ENCODE measurements around the gene DCDC2. TPM values are rescaled to one million over a fixed set of nuclear protein-coding genes. Genes with fewer than 3 reads are reported as not detected.
"Not testable (repeated sequence)": the region's sequence is repeated elsewhere in the genome, so short reads cannot be mapped to it uniquely, and the experiment has no call there.

The DCDC2 gene
- total and polyA plus RNA-seq, 3 experiments from 2014 or later, result not detected

DNA sequence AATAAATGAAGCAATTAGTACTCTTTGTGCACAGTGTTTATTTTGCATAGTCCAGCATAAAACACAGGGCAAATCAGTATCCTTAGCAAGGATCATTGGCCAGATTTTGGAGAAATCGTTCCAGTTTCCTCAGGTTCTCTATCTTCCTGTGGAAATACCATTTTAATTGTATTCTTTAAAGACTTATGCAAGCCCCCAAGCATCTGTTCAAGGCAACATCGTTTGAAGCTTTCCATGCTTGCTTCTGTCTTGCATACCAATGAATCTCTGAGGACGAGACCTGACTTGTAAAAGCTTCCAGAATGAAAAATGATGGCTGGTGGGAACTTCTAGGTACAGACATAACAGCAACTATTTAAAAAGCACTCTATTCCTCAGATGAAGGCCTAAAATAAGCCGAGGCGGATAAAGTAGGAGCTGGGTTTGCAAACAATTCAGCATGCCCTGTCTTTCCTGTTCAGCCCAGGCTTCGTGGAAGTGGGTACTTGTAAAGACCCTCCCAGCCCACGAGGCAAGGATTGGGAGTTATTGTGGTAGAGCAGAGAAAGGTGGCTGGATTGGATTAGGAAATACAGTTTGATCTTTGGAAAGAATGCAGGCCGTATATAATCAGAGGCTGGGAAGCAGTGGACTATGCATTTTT lies 210.2 kb downstream of the DCDC2 start:
- Mint-ChIP-seq H3K27ac (no peak overlapping the region), H3K4me1 (no peaks in the 10 kb centered on the region), H3K9me3 (peaks cover 0 to 5% (median 2%) of the 10 kb centered on the region in 5 donors), H3K36me3 (no peaks in the 10 kb centered on the region), H3K4me3 (no peak overlapping the region), H3K27me3 (peaks cover 6 to 9% of the 10 kb centered on the region in 2 donors)
- ChIA-PET POLR2A (no interaction called here), CTCF (no interaction called here)
- no peak for DNase-seq
- Histone ChIP-seq H3K36me3 (ENCODE audit: insufficient read depth, low read length) (no peaks in the 10 kb centered on the region), H3K27ac (ENCODE audit: low read depth, low read length) (no peak overlapping the region), H3K4me1 (ENCODE audit: insufficient read depth, low read length) (no peaks in the 10 kb centered on the region), H3K27me3 (ENCODE audit: insufficient read depth, low read length, poor library complexity, severe bottlenecking) (no peaks in the 10 kb centered on the region), H3K4me3 (ENCODE audit: low read length) (no peak overlapping the region), H3K9me3 (ENCODE audit: low read length) (no peaks in the 10 kb centered on the region)

DNA sequence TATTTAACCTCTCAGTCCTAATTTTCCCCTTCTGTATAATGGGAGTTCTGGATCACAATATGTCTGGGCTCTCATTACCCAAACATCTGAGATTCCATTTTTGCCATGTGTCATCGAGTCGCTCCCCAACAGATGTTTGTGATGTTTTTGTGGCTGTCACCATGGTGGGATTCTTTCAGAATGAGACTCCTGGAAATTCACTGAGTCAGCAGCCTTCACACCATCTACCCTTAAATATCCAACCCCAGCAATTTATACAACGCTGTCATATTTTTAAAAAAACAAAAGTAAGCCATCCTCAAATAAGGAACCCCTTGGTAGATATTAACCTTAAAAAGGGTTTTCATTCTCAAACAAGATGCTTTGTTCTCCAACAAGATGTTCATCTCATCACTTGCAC lies 211.0 kb downstream of the DCDC2 start:
- Mint-ChIP-seq H3K36me3 (no peaks in the 10 kb centered on the region), H3K27ac (no peak overlapping the region), H3K4me3 (no peak overlapping the region), H3K4me1 (no peaks in the 10 kb centered on the region), H3K27me3 (peaks cover 6 to 9% of the 10 kb centered on the region in 2 donors), H3K9me3 (peaks cover 0 to 5% (median 2%) of the 10 kb centered on the region in 5 donors)
- no peaks in the 10 kb centered on the region for H3K9me3 ChIP-seq (ENCODE audit: low read length)
- H3K4me1 ChIP-seq (ENCODE audit: insufficient read depth, low read length), result no peaks in the 10 kb centered on the region
- no peaks in the 10 kb centered on the region for H3K27me3 ChIP-seq (ENCODE audit: insufficient read depth, low read length, poor library complexity, severe bottlenecking)
- H3K27ac ChIP-seq (ENCODE audit: low read depth, low read length), result no peak overlapping the region
- POLR2A ChIA-PET, result no interaction called here
- DNase-seq, result no peak
- H3K36me3 ChIP-seq (ENCODE audit: insufficient read depth, low read length), result no peaks in the 10 kb centered on the region
- no peak overlapping the region for H3K4me3 ChIP-seq (ENCODE audit: low read length)
- CTCF ChIA-PET, result no interaction called here

GRCh38 chr6:24145690-24146131 lies 212.1 kb downstream of the DCDC2 start:
- H3K4me1 Mint-ChIP-seq, result no peaks in the 10 kb centered on the region
- DNase-seq, result no peak
- no peak overlapping the region for H3K27ac ChIP-seq (ENCODE audit: low read depth, low read length)
- H3K36me3 Mint-ChIP-seq, result no peaks in the 10 kb centered on the region
- no peaks in the 10 kb centered on the region for H3K9me3 ChIP-seq (ENCODE audit: low read length)
- no peaks in the 10 kb centered on the region for H3K4me1 ChIP-seq (ENCODE audit: insufficient read depth, low read length)
- POLR2A ChIA-PET, result no interaction called here
- no peaks in the 10 kb centered on the region for H3K27me3 ChIP-seq (ENCODE audit: insufficient read depth, low read length, poor library complexity, severe bottlenecking)
- peaks cover 0 to 7% (median 2%) of the 10 kb centered on the region in 5 donors for H3K9me3 Mint-ChIP-seq
- no peaks in the 10 kb centered on the region for H3K36me3 ChIP-seq (ENCODE audit: insufficient read depth, low read length)
- peaks cover 4 to 9% of the 10 kb centered on the region in 2 donors for H3K27me3 Mint-ChIP-seq
- CTCF ChIA-PET, result no interaction called here
- no peak overlapping the region for H3K4me3 ChIP-seq (ENCODE audit: low read length)
- no peak overlapping the region for H3K4me3 Mint-ChIP-seq
- no peak overlapping the region for H3K27ac Mint-ChIP-seq

DNA sequence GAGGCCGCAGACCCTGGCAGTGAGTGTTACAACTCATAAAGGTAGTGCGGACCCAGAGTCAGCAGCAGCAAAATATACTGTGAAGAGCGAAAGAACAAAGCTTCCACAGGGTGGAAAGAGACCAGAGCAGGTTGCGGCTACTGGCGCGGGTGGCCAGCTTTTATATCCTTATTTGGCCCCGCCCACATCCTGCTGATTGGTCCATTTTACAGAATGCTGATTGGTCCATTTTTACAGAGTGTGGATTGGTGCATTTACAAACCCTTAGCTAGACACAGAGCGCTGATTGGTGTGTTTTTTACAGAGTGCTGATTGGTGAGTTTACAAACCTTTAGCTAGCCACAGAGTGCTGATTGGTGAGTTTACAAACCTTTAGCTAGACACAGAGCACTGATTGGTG lies 215.1 kb downstream of the DCDC2 start:
- H3K27me3 ChIP-seq (ENCODE audit: insufficient read depth, low read length, poor library complexity, severe bottlenecking); H3K4me1 ChIP-seq (ENCODE audit: insufficient read depth, low read length); DNase-seq; CTCF ChIA-PET; H3K4me1 Mint-ChIP-seq; H3K9me3 ChIP-seq (ENCODE audit: low read length); H3K9me3 Mint-ChIP-seq; H3K36me3 ChIP-seq (ENCODE audit: insufficient read depth, low read length); H3K4me3 ChIP-seq (ENCODE audit: low read length); H3K27ac ChIP-seq (ENCODE audit: low read depth, low read length); H3K4me3 Mint-ChIP-seq; H3K36me3 Mint-ChIP-seq; H3K27ac Mint-ChIP-seq; H3K27me3 Mint-ChIP-seq; POLR2A ChIA-PET: not testable (repeated sequence)

DNA sequence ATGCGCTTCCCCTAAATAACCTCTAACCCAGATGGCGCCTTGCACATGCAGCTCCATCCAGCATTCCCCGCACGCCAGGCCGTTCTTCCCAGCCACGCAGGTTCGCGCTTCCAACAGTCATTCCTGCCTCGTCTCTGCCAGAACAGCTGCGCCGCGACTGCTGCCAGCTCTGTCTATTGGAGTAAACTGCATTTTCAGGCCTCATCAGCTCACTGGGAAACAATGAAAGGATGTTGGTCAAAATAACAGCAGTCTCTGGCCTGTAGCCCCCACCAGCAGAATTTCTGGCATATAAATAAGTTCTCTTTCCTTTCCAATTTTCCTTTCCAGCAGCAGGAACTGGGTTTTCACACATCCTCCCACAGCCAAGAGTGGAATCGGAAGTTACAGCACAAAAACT lies 217.3 kb downstream of the DCDC2 start:
- ChIA-PET CTCF (no interaction called here), POLR2A (no interaction called here)
- no peaks in the 10 kb centered on the region for H3K27me3 ChIP-seq (ENCODE audit: insufficient read depth, low read length, poor library complexity, severe bottlenecking)
- Mint-ChIP-seq H3K27ac (no peak overlapping the region), H3K4me1 (no peaks in the 10 kb centered on the region), H3K36me3 (no peaks in the 10 kb centered on the region), H3K9me3 (peaks cover 0 to 4% (median 0%) of the 10 kb centered on the region in 5 donors), H3K27me3 (no peaks in the 10 kb centered on the region), H3K4me3 (no peak overlapping the region)
- H3K4me1 ChIP-seq (ENCODE audit: insufficient read depth, low read length), result no peaks in the 10 kb centered on the region
- DNase-seq, result no peak
- no peaks in the 10 kb centered on the region for H3K9me3 ChIP-seq (ENCODE audit: low read length)
- no peak overlapping the region for H3K4me3 ChIP-seq (ENCODE audit: low read length)
- no peak overlapping the region for H3K27ac ChIP-seq (ENCODE audit: low read depth, low read length)
- no peaks in the 10 kb centered on the region for H3K36me3 ChIP-seq (ENCODE audit: insufficient read depth, low read length)

- Histone ChIP-seq H3K27me3 (ENCODE audit: insufficient read depth, low read length, poor library complexity, severe bottlenecking) (no peaks in the 10 kb centered on the region), H3K4me3 (ENCODE audit: low read length) (no peak overlapping the region), H3K9me3 (ENCODE audit: low read length) (no peaks in the 10 kb centered on the region), H3K27ac (ENCODE audit: low read depth, low read length) (no peak overlapping the region), H3K36me3 (ENCODE audit: insufficient read depth, low read length) (no peaks in the 10 kb centered on the region), H3K4me1 (ENCODE audit: insufficient read depth, low read length) (no peaks in the 10 kb centered on the region)
- Mint-ChIP-seq H3K9me3 (peaks cover 0 to 4% (median 0%) of the 10 kb centered on the region in 5 donors), H3K36me3 (no peaks in the 10 kb centered on the region), H3K27ac (no peak overlapping the region), H3K4me3 (no peak overlapping the region), H3K27me3 (peaks cover 0 to 1% of the 10 kb centered on the region in 2 donors), H3K4me1 (no peaks in the 10 kb centered on the region)
- DNase-seq, result no peak
- ChIA-PET CTCF (no interaction called here), POLR2A (no interaction called here)
Measured at GRCh38 chr6:24139639-24140038, 218.2 kb downstream of the DCDC2 start.

DNA sequence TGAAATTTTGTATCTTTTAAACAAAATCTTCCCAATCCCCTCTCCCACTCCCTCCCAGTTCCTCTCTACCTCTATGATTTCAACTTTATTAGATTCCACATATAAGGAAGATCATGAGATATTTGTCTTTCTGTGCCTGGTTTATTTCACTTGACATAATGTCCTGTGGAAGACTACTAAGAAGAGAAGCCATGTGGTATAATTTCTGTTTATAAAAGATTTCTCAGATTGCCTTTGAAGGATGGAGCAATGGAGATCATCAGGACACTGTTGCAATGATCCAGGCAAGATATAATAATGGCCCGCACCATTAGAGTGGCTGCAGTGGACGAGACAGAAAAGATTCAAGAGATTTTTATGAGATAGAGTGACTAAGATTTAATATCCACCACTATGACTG lies 218.8 kb downstream of the DCDC2 start:
- H3K36me3 ChIP-seq (ENCODE audit: insufficient read depth, low read length), result no peaks in the 10 kb centered on the region
- CTCF ChIA-PET, result no interaction called here
- POLR2A ChIA-PET, result no interaction called here
- Mint-ChIP-seq H3K36me3 (no peaks in the 10 kb centered on the region), H3K4me3 (no peak overlapping the region), H3K4me1 (no peaks in the 10 kb centered on the region), H3K9me3 (peaks cover 0 to 4% (median 0%) of the 10 kb centered on the region in 5 donors), H3K27ac (no peak overlapping the region), H3K27me3 (peaks cover 0 to 3% of the 10 kb centered on the region in 2 donors)
- H3K27ac ChIP-seq (ENCODE audit: low read depth, low read length), result no peak overlapping the region
- H3K27me3 ChIP-seq (ENCODE audit: insufficient read depth, low read length, poor library complexity, severe bottlenecking), result no peaks in the 10 kb centered on the region
- no peaks in the 10 kb centered on the region for H3K9me3 ChIP-seq (ENCODE audit: low read length)
- H3K4me3 ChIP-seq (ENCODE audit: low read length), result no peak overlapping the region
- no peaks in the 10 kb centered on the region for H3K4me1 ChIP-seq (ENCODE audit: insufficient read depth, low read length)
- no peak for DNase-seq

DNA sequence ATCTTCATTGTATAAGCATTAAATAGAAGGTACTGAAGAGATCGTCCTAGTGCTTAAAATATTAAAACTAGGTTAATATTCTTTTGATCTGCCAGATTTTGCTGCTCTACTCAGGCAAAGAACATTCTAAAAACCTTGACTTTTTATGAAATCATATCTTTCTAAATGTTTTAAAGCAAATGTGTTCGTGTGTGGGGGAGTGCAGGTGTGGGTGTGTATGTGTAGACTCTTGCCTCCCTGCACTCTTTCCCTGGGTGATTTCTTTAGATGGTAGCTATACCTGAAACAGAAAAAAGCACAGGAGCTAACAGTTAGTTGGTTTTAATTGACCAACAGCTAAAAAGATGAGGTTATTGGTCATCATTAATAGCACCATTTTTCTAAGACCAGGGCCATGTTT lies 226.1 kb downstream of the DCDC2 start:
- H3K27me3 ChIP-seq (ENCODE audit: insufficient read depth, low read length, poor library complexity, severe bottlenecking), result no peaks in the 10 kb centered on the region
- ChIA-PET CTCF (no interaction called here), POLR2A (no interaction called here)
- H3K4me3 ChIP-seq (ENCODE audit: low read length), result no peak overlapping the region
- Mint-ChIP-seq H3K4me1 (no peaks in the 10 kb centered on the region), H3K9me3 (peaks cover 0 to 4% (median 0%) of the 10 kb centered on the region in 5 donors), H3K4me3 (no peak overlapping the region), H3K27ac (no peak overlapping the region), H3K27me3 (peaks cover 4 to 12% of the 10 kb centered on the region in 2 donors), H3K36me3 (no peaks in the 10 kb centered on the region)
- H3K36me3 ChIP-seq (ENCODE audit: insufficient read depth, low read length), result no peaks in the 10 kb centered on the region
- DNase-seq, result no peak
- H3K9me3 ChIP-seq (ENCODE audit: low read length), result no peaks in the 10 kb centered on the region
- H3K4me1 ChIP-seq (ENCODE audit: insufficient read depth, low read length), result no peaks in the 10 kb centered on the region
- no peak overlapping the region for H3K27ac ChIP-seq (ENCODE audit: low read depth, low read length)

DNA sequence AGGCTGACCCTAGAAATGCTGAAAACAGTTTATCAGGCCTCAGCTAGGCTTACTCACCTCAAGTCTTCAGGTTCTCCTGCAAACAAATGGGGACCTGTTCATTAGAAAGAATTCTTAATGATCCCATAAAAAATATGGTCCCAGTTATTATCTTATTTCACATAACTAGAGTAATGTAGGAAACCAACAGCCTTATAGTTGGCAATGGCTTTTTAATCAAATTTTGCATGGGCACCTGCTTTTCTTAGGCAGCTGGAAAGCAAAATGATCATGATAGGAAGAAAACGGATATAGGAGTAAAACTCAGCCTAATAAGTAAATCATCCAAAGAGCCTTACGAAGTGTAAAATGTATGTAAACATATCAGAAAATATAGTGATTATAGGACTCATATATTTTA lies 230.5 kb downstream of the DCDC2 start:
- Mint-ChIP-seq H3K36me3 (no peaks in the 10 kb centered on the region), H3K4me3 (no peak overlapping the region), H3K4me1 (peaks cover 2 to 3% (median 2%) of the 10 kb centered on the region in 3 donors), H3K27ac (no peak overlapping the region), H3K27me3 (peaks cover 14 to 27% of the 10 kb centered on the region in 2 donors), H3K9me3 (peaks cover 0 to 5% (median 2%) of the 10 kb centered on the region in 5 donors)
- no peak overlapping the region for H3K4me3 ChIP-seq (ENCODE audit: low read length)
- H3K4me1 ChIP-seq (ENCODE audit: insufficient read depth, low read length), result no peaks in the 10 kb centered on the region
- H3K9me3 ChIP-seq (ENCODE audit: low read length), result no peaks in the 10 kb centered on the region
- H3K27ac ChIP-seq (ENCODE audit: low read depth, low read length), result no peak overlapping the region
- no peak for DNase-seq
- CTCF ChIA-PET, result no interaction called here
- H3K27me3 ChIP-seq (ENCODE audit: insufficient read depth, low read length, poor library complexity, severe bottlenecking), result no peaks in the 10 kb centered on the region
- POLR2A ChIA-PET, result no interaction called here
- H3K36me3 ChIP-seq (ENCODE audit: insufficient read depth, low read length), result no peaks in the 10 kb centered on the region
